Measurements from ENCODE around the gene MGAT5. TPM values are rescaled to one million over a fixed set of nuclear protein-coding genes. Genes with fewer than 3 reads are reported as not detected.
A peak's percentile ranks its signal among the peaks of the same experiment; 100 is the strongest.

The MGAT5 gene
- total RNA-seq, 6 donors from 2014 or later = 25.3 to 65.5 (median 41.3) TPM

DNA sequence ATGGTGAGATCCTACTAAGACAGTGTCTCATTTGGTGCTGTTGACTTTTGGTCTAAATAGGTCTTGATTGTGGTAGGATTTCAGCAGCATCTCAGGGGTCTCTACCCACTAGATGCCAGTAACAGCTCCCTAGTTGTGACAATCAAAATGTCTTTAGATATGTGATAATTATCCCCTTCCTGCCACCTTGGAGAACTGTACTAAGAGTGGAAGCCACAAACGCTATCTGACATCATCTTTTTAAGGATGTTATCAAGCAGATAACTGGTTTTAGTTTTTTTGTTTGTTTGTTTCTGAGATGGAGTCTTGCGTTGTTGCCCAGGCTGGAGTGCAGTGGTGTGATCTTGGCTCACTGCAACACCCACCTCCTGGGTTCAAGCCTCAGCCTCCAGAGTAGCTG, 3.1 kb downstream of the MGAT5 start:
- no peak overlapping the region for H3K4me3 ChIP-seq
- H3K36me3 ChIP-seq = peaks cover 0 to 4% (median 2%) of the 10 kb centered on the region in 4 donors
- no peak for ATAC-seq (ENCODE audit: low FRiP score in 2 of 2)
- no peak overlapping the region for H3K27ac ChIP-seq
- H3K4me1 ChIP-seq = peaks cover 28 to 54% (median 39%) of the 10 kb centered on the region in 4 donors
- no peak for DNase-seq
- H3K9me3 ChIP-seq = no peaks in the 10 kb centered on the region
- no peaks in the 10 kb centered on the region for H3K27me3 ChIP-seq
- no peak for TF ChIP-seq POLR2AphosphoS5 (IDR thresholded peaks at IDR 0.05)
- TF ChIP-seq EP300 (IDR thresholded peaks at IDR 0.05) = no peak
- TF ChIP-seq, protein P1, sequence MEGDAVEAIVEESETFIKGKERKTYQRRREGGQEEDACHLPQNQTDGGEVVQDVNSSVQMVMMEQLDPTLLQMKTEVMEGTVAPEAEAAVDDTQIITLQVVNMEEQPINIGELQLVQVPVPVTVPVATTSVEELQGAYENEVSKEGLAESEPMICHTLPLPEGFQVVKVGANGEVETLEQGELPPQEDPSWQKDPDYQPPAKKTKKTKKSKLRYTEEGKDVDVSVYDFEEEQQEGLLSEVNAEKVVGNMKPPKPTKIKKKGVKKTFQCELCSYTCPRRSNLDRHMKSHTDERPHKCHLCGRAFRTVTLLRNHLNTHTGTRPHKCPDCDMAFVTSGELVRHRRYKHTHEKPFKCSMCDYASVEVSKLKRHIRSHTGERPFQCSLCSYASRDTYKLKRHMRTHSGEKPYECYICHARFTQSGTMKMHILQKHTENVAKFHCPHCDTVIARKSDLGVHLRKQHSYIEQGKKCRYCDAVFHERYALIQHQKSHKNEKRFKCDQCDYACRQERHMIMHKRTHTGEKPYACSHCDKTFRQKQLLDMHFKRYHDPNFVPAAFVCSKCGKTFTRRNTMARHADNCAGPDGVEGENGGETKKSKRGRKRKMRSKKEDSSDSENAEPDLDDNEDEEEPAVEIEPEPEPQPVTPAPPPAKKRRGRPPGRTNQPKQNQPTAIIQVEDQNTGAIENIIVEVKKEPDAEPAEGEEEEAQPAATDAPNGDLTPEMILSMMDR (IDR thresholded peaks at IDR 0.05) = no peak
- TF ChIP-seq POLR2A (IDR thresholded peaks at IDR 0.05) = no peak
- 81 to 96% methylated on average over 2 of the region's 2 CpGs for WGBS, 2 donors

DNA sequence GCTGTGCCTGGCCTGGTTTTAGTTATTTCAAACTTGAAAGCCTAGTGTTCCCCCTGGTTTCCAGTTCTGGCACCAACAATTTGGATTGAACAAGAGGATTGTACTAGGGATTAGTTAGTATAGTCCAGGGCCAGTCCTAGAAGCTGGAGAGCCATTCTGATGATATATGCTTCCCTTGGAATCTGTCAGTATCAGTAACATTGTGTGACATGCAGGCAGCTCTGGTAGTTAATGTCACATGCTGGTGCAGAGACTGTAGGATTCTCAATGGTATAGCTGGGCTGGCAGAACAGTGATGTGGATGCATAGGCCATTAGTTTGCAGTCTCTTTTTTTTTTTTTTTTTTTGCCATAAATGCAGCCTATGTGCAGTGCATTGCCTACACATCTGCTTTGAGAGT, 3.6 kb downstream of the MGAT5 start:
- no peaks in the 10 kb centered on the region for H3K9me3 ChIP-seq
- H3K27ac ChIP-seq = no peak overlapping the region
- peaks cover 28 to 57% (median 41%) of the 10 kb centered on the region in 4 donors for H3K4me1 ChIP-seq
- H3K4me3 ChIP-seq = no peak overlapping the region
- TF ChIP-seq POLR2A (IDR thresholded peaks at IDR 0.05) (no peak), POLR2AphosphoS5 (IDR thresholded peaks at IDR 0.05) (no peak), EP300 (IDR thresholded peaks at IDR 0.05) (no peak)
- TF ChIP-seq, protein P1 (IDR thresholded peaks at IDR 0.05) = no peak
- H3K27me3 ChIP-seq = no peaks in the 10 kb centered on the region
- peaks cover 0 to 4% (median 2%) of the 10 kb centered on the region in 4 donors for H3K36me3 ChIP-seq
- no peak for ATAC-seq (ENCODE audit: low FRiP score in 2 of 2)
- DNase-seq = no peak

DNA sequence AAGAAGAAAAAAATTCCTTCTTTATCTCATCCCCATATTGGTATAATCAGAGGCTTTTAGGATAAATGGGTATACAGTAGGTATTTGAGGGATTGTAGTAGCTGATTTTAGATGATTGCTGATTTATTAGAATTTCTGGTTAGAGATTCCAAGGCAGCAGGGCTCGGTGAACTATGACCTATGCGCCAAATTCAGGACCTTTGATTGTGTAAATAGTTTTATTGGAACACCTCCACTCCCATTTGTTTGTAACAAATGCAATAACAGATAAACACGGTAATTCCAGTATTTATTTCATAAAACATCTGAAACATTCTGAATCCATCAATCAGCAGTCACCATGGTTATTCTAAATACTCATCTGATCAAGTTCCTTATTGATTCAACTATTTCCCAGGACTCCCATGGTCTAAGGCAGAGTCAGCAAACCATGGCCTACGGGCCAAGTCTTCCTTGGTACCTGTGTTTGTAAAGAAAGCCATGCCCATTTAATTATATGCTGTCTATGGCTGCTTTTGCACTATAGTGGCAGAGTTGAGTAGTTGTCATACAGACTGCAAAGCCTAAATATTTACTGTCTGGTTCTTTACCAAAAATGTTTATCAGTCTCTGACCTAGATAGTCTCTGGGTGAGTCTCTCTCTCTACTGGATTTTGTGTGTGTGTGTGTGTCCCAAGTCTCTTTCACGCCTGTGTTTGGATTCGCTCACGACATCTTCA, 4.3 kb downstream of the MGAT5 start:
- H3K36me3 ChIP-seq = peaks cover 0 to 4% (median 2%) of the 10 kb centered on the region in 4 donors
- no peaks in the 10 kb centered on the region for H3K9me3 ChIP-seq
- peaks cover 27 to 56% (median 41%) of the 10 kb centered on the region in 4 donors for H3K4me1 ChIP-seq
- DNase-seq (no peak), ATAC-seq (ENCODE audit: low FRiP score in 2 of 2) (no peak)
- WGBS, 2 donors = 86 to 91% methylated on average over 7 of the region's 7 CpGs
- H3K27me3 ChIP-seq = no peaks in the 10 kb centered on the region
- H3K4me3 ChIP-seq = no peak overlapping the region
- TF ChIP-seq, protein P1 (IDR thresholded peaks at IDR 0.05) = no peak
- TF ChIP-seq POLR2AphosphoS5 (IDR thresholded peaks at IDR 0.05) (no peak), EP300 (IDR thresholded peaks at IDR 0.05) (no peak)
- no peak overlapping the region for H3K27ac ChIP-seq

DNA sequence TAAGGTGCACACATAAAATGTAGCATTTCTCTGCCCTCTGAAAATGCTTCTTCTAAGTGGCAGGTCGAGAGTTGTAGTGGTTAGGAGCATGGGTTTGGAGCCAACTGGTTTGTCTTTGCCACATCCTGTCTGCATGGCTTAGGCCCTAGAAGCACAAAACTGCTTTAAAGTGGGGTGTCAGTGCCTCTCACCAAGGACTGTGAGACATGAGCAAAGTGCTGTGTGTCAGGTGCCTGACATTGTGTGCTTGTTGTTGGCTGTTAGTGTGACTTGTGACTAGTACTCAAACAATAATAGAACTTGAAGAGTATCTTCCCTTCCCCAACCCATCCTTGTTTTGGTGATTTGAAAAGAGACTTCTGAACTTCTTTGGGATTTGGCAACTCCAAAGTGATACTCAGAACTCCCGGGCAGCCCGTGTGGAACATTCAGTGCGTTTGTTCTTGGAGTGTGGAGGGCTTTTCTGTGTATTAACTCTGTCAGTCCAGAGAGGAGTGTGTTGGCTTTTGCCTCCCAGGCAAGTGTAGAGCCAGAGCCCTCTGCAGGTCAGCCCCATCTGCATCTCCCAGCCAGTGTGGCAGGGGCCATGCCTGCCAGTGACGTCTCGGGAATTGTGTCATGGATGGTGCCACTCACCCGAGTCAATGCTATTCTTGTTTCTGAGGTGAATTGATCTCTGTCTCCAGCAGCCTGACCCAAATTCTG, 5.0 kb downstream of the MGAT5 start:
- ATAC-seq (ENCODE audit: low FRiP score in 2 of 2) = peak; percentile 21 to 30
- peak in 1 of 2 donors; percentile 13 for DNase-seq
- Histone ChIP-seq H3K9me3 (no peaks in the 10 kb centered on the region), H3K36me3 (peaks cover 0 to 4% (median 2%) of the 10 kb centered on the region in 4 donors), H3K27ac (no peak overlapping the region), H3K4me1 (peaks cover 21 to 49% (median 34%) of the 10 kb centered on the region in 4 donors), H3K4me3 (no peak overlapping the region), H3K27me3 (no peaks in the 10 kb centered on the region)
- no peak for TF ChIP-seq POLR2AphosphoS5 (IDR thresholded peaks at IDR 0.05)
- TF ChIP-seq, protein P1 (IDR thresholded peaks at IDR 0.05) = no peak
- TF ChIP-seq EP300 (IDR thresholded peaks at IDR 0.05) = no peak
- TF ChIP-seq POLR2A (IDR thresholded peaks at IDR 0.05) = no peak
- 69 to 70% methylated on average over 7 of the region's 7 CpGs for WGBS, 2 donors
